ENCODE results near the gene TBX10. TPM values are rescaled to one million over a fixed set of nuclear protein-coding genes. Genes with fewer than 3 reads are reported as not detected.
"Not testable (repeated sequence)": the region's sequence is repeated elsewhere in the genome, so short reads cannot be mapped to it uniquely, and the experiment has no call there.

TBX10 gene
- total RNA-seq, 2 experiments from 2014 or later: not detected

GRCh38 chr11:67640021-67640757 lies 626 bp upstream of the TBX10 start:
- intact Hi-C loops (cut with DNase I, micrococcal nuclease): loop anchor here in 1 of 2 experiments (2.0 kb wide), 1 partner anchor 19 kb away; no protein-coding TSS in a partner anchor

DNA sequence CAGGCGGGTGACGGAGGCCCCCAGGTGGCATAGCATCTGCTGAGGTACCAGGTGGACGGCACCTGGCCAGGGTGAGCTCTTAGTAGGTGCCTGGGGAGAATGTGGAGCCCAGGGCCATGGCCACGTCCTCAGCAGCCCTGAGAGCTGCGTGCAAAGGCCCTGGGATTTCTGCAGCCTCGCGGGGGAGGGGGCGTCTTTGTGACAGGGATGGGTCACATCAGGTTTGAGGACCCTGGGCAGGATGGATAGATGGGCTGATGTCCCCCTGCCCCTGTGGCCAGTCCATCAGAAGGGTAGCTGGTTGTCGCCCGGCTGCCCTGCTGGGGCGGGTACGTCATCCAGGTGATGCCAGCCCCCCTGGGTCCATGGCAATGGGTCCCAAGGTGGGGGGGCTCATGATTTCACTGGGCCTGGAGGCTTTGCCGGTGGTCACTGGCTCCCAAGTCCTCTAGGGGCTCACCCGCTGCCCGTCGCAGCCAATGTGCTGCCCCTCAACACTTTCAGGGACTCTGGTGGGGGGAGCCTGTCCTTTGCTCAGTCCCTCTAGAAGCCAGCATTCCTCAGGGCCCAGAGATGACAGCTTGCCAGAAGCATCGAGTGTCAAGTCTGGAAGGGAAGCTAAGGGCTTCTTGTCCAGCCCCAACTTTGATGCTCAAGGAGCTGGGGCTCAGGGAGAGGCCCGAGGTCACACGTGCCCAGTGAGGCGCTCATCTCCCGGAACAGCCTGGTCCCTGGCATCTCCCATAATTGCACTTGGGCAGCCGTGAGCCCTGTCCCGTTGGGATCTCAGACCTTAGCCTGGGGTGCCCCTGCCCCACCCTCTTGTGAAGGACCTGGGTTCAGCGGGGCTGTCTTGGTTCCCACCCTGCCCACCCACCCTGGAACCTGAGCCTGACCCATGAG lies 777 bp downstream of the TBX10 start:
- peak in 1 of 14 experiments; percentile 19 for DNase-seq
- H3K27ac Mint-ChIP-seq: no peak overlapping the region
- ATAC-seq (ENCODE audit: poor library complexity): no peak
- Histone ChIP-seq H3K27me3 (ENCODE audit: control insufficient read depth in 1 of 2, insufficient read depth in 2 of 2, low read length in 2 of 2) (no peaks in the 10 kb centered on the region), H3K9me3 (ENCODE audit: control insufficient read depth in 1 of 2, insufficient read depth in 1 of 2, low read length in 2 of 2) (no peaks in the 10 kb centered on the region), H3K27ac (ENCODE audit: low read depth in 1 of 2, low read length in 2 of 2) (no peak overlapping the region), H3K4me1 (ENCODE audit: insufficient read depth, low read length) (peaks cover 6% of the 10 kb centered on the region), H3K36me3 (ENCODE audit: insufficient read depth, low read length) (no peaks in the 10 kb centered on the region), H3K4me3 (ENCODE audit: low read length) (no peak overlapping the region)
- no peak for TF ChIP-seq CTCF (IDR thresholded peaks at IDR 0.05)
- intact Hi-C loops (cut with DNase I, micrococcal nuclease): no loop called here
- H3K36me3 Mint-ChIP-seq (ENCODE audit: low read depth): no peaks in the 10 kb centered on the region
- CTCF ChIA-PET: interaction anchor here (1.4 to 2.5 kb wide), 2 partner anchors 9 to 21 kb away, joined by 4 to 7 read pairs; partner anchors contain the start of gene NUDT8
- H3K4me3 Mint-ChIP-seq: no peak overlapping the region
- H3K4me1 Mint-ChIP-seq (ENCODE audit: low read depth): no peaks in the 10 kb centered on the region
- POLR2A ChIA-PET: no interaction called here
- H3K27me3 Mint-ChIP-seq: no peaks in the 10 kb centered on the region
- no peaks in the 10 kb centered on the region for H3K9me3 Mint-ChIP-seq

More at GRCh38 chr11:67640021-67640757, 626 bp upstream of the TBX10 start:
- Histone ChIP-seq H3K27ac (ENCODE audit: low read depth in 1 of 2, low read length in 2 of 2) (no peak overlapping the region), H3K27me3 (ENCODE audit: control insufficient read depth in 1 of 2, insufficient read depth in 2 of 2, low read length in 2 of 2) (no peaks in the 10 kb centered on the region), H3K36me3 (ENCODE audit: insufficient read depth, low read length) (no peaks in the 10 kb centered on the region), H3K4me3 (ENCODE audit: low read length) (no peak overlapping the region), H3K9me3 (ENCODE audit: control insufficient read depth in 1 of 2, insufficient read depth in 1 of 2, low read length in 2 of 2) (peaks cover 0 to 5% of the 10 kb centered on the region in 2 experiments), H3K4me1 (ENCODE audit: insufficient read depth, low read length) (peaks cover 6% of the 10 kb centered on the region)
- peak; percentile 84 for ATAC-seq (ENCODE audit: poor library complexity)
- peak; percentile 48 for TF ChIP-seq CTCF (IDR thresholded peaks at IDR 0.05)
- CTCF ChIA-PET: interaction anchor here (1.4 to 2.5 kb wide), 2 partner anchors 11 to 19 kb away, joined by 4 to 7 read pairs; partner anchors contain the start of gene NUDT8
- no peaks in the 10 kb centered on the region for H3K9me3 Mint-ChIP-seq
- H3K4me1 Mint-ChIP-seq (ENCODE audit: low read depth): no peaks in the 10 kb centered on the region
- no peaks in the 10 kb centered on the region for H3K27me3 Mint-ChIP-seq
- POLR2A ChIA-PET: interaction anchor here (1.1 kb wide), 1 partner anchor 10 kb away, joined by 4 read pairs; no protein-coding TSS in a partner anchor
- no peak overlapping the region for H3K4me3 Mint-ChIP-seq
- no peak overlapping the region for H3K27ac Mint-ChIP-seq
- DNase-seq: peak in 13 of 14 experiments; percentile 39 to 79 (median 48)
- H3K36me3 Mint-ChIP-seq (ENCODE audit: low read depth): no peaks in the 10 kb centered on the region

- H3K9me3 Mint-ChIP-seq; H3K4me3 Mint-ChIP-seq; ATAC-seq (ENCODE audit: poor library complexity); intact Hi-C loops (cut with DNase I, micrococcal nuclease); DNase-seq; H3K4me1 Mint-ChIP-seq (ENCODE audit: low read depth); POLR2A ChIA-PET; H3K27me3 ChIP-seq (ENCODE audit: control insufficient read depth in 1 of 2, insufficient read depth in 2 of 2, low read length in 2 of 2); H3K27ac Mint-ChIP-seq; H3K36me3 ChIP-seq (ENCODE audit: insufficient read depth, low read length); H3K27ac ChIP-seq (ENCODE audit: low read depth in 1 of 2, low read length in 2 of 2); H3K9me3 ChIP-seq (ENCODE audit: control insufficient read depth in 1 of 2, insufficient read depth in 1 of 2, low read length in 2 of 2); H3K4me1 ChIP-seq (ENCODE audit: insufficient read depth, low read length); H3K36me3 Mint-ChIP-seq (ENCODE audit: low read depth); H3K4me3 ChIP-seq (ENCODE audit: low read length); H3K27me3 Mint-ChIP-seq: not testable (repeated sequence)
- CTCF ChIA-PET: interaction anchor here (2.5 kb wide), 1 partner anchor 8 kb away, joined by 7 read pairs; the partner anchor contains the start of gene NUDT8
Observed at GRCh38 chr11:67637441-67637840, 2.1 kb downstream of the TBX10 start.

Data from CD4-positive, alpha-beta T cell (primary cell).